ENCODE results near the gene DTX3L. TPM values are rescaled to one million over a fixed set of nuclear protein-coding genes. Genes with fewer than 3 reads are reported as not detected.
A peak's percentile ranks its signal among the peaks of the same experiment; 100 is the strongest.

DTX3L gene
- total and polyA plus RNA-seq, 10 of the 15 experiments (the other 5 are each of a cell fraction or from before 2014, with no cell fraction given): 9.9 to 41.4 (median 21.7) TPM

DNA sequence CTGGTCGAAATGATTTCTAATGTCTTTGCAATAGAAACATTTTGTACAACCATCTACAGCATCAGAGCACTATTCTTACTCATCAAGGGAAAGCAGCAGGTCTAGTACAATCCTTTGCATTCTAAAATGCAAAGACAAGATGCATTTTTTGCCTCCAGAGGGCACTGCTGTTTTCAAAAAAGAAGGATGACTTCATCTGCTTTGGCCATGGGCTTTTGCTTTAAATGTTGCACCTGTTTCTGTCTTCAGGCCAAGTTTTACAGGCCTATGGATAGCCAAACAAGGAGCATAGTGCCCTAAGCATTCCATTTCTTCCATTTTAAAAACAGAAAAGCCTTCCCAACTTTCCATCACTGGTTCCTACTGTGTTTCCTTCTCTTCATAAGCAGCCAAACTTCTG lies 3.5 kb upstream of the DTX3L start (continued):
- TF ChIP-seq, protein P1, sequence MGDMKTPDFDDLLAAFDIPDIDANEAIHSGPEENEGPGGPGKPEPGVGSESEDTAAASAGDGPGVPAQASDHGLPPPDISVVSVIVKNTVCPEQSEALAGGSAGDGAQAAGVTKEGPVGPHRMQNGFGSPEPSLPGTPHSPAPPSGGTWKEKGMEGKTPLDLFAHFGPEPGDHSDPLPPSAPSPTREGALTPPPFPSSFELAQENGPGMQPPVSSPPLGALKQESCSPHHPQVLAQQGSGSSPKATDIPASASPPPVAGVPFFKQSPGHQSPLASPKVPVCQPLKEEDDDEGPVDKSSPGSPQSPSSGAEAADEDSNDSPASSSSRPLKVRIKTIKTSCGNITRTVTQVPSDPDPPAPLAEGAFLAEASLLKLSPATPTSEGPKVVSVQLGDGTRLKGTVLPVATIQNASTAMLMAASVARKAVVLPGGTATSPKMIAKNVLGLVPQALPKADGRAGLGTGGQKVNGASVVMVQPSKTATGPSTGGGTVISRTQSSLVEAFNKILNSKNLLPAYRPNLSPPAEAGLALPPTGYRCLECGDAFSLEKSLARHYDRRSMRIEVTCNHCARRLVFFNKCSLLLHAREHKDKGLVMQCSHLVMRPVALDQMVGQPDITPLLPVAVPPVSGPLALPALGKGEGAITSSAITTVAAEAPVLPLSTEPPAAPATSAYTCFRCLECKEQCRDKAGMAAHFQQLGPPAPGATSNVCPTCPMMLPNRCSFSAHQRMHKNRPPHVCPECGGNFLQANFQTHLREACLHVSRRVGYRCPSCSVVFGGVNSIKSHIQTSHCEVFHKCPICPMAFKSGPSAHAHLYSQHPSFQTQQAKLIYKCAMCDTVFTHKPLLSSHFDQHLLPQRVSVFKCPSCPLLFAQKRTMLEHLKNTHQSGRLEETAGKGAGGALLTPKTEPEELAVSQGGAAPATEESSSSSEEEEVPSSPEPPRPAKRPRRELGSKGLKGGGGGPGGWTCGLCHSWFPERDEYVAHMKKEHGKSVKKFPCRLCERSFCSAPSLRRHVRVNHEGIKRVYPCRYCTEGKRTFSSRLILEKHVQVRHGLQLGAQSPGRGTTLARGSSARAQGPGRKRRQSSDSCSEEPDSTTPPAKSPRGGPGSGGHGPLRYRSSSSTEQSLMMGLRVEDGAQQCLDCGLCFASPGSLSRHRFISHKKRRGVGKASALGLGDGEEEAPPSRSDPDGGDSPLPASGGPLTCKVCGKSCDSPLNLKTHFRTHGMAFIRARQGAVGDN (IDR thresholded peaks at IDR 0.05): peak; percentile 60; the same call in 1 of the 2 replicates
- TF ChIP-seq STAT3 (IDR thresholded peaks at IDR 0.05; ENCODE audit: low read depth, low read length) (no peak), JUND (IDR thresholded peaks at IDR 0.05; ENCODE audit: low read depth, low read length) (peak; percentile 20; the same call in 1 of the 2 replicates), SIX5 (IDR thresholded peaks at IDR 0.05; ENCODE audit: low read depth, low read length, severe bottlenecking) (no peak), IKZF1 (conservative IDR thresholded peaks at IDR 0.05) (peak; percentile 47; the same call in 1 of the 2 replicates), MYB (IDR thresholded peaks at IDR 0.05; ENCODE audit: borderline replicate concordance, low read depth, low read length) (no peak), CBX5 (IDR thresholded peaks at IDR 0.05; ENCODE audit: low read depth) (no peak), BHLHE40 (IDR thresholded peaks at IDR 0.05; ENCODE audit: borderline replicate concordance in 1 of 2, low read depth in 2 of 2, low read length in 1 of 2) (no peak), YBX1 (IDR thresholded peaks at IDR 0.05) (no peak), HDGF (IDR thresholded peaks at IDR 0.05) (no peak), RFX5 (IDR thresholded peaks at IDR 0.05; ENCODE audit: low read depth, low read length) (no peak), WRNIP1 (IDR thresholded peaks at IDR 0.05; ENCODE audit: borderline replicate concordance, low read depth, low read length) (no peak), SMAD1 (IDR thresholded peaks at IDR 0.05; ENCODE audit: low read depth, partially characterized antibody) (no peak), BACH1 (IDR thresholded peaks at IDR 0.05; ENCODE audit: borderline replicate concordance) (no peak), ETV6 (conservative IDR thresholded peaks at IDR 0.05 in 1 of 2, IDR thresholded peaks at IDR 0.05 in 1 of 2; ENCODE audit: borderline replicate concordance in 1 of 2, low read depth in 1 of 2) (no peak), GATAD2B (conservative IDR thresholded peaks at IDR 0.05; ENCODE audit: low read depth) (no peak; the same call in 1 of the 2 replicates)
- TF ChIP-seq, protein P2, sequence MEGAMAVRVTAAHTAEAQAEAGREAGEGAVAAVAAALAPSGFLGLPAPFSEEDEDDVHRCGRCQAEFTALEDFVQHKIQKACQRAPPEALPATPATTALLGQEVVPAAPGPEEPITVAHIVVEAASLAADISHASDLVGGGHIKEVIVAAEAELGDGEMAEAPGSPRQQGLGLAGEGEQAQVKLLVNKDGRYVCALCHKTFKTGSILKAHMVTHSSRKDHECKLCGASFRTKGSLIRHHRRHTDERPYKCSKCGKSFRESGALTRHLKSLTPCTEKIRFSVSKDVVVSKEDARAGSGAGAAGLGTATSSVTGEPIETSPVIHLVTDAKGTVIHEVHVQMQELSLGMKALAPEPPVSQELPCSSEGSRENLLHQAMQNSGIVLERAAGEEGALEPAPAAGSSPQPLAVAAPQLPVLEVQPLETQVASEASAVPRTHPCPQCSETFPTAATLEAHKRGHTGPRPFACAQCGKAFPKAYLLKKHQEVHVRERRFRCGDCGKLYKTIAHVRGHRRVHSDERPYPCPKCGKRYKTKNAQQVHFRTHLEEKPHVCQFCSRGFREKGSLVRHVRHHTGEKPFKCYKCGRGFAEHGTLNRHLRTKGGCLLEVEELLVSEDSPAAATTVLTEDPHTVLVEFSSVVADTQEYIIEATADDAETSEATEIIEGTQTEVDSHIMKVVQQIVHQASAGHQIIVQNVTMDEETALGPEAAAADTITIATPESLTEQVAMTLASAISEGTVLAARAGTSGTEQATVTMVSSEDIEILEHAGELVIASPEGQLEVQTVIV (IDR thresholded peaks at IDR 0.05; ENCODE audit: borderline replicate concordance, partially characterized antibody): no peak
- TF ChIP-seq, protein P3, sequence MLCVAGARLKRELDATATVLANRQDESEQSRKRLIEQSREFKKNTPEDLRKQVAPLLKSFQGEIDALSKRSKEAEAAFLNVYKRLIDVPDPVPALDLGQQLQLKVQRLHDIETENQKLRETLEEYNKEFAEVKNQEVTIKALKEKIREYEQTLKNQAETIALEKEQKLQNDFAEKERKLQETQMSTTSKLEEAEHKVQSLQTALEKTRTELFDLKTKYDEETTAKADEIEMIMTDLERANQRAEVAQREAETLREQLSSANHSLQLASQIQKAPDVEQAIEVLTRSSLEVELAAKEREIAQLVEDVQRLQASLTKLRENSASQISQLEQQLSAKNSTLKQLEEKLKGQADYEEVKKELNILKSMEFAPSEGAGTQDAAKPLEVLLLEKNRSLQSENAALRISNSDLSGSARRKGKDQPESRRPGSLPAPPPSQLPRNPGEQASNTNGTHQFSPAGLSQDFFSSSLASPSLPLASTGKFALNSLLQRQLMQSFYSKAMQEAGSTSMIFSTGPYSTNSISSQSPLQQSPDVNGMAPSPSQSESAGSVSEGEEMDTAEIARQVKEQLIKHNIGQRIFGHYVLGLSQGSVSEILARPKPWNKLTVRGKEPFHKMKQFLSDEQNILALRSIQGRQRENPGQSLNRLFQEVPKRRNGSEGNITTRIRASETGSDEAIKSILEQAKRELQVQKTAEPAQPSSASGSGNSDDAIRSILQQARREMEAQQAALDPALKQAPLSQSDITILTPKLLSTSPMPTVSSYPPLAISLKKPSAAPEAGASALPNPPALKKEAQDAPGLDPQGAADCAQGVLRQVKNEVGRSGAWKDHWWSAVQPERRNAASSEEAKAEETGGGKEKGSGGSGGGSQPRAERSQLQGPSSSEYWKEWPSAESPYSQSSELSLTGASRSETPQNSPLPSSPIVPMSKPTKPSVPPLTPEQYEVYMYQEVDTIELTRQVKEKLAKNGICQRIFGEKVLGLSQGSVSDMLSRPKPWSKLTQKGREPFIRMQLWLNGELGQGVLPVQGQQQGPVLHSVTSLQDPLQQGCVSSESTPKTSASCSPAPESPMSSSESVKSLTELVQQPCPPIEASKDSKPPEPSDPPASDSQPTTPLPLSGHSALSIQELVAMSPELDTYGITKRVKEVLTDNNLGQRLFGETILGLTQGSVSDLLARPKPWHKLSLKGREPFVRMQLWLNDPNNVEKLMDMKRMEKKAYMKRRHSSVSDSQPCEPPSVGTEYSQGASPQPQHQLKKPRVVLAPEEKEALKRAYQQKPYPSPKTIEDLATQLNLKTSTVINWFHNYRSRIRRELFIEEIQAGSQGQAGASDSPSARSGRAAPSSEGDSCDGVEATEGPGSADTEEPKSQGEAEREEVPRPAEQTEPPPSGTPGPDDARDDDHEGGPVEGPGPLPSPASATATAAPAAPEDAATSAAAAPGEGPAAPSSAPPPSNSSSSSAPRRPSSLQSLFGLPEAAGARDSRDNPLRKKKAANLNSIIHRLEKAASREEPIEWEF (IDR thresholded peaks at IDR 0.05; ENCODE audit: insufficient replicate concordance, low read depth, low read length): no peak
- TF ChIP-seq, protein P4, sequence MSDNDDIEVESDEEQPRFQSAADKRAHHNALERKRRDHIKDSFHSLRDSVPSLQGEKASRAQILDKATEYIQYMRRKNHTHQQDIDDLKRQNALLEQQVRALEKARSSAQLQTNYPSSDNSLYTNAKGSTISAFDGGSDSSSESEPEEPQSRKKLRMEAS (IDR thresholded peaks at IDR 0.05; ENCODE audit: low read depth, low read length): no peak
